ENCODE measurements around the gene GIGYF2. TPM values are rescaled to one million over a fixed set of nuclear protein-coding genes. Genes with fewer than 3 reads are reported as not detected.

GIGYF2 gene
- total RNA-seq, 2 donors from 2014 or later, result 61.3 to 106 TPM

DNA sequence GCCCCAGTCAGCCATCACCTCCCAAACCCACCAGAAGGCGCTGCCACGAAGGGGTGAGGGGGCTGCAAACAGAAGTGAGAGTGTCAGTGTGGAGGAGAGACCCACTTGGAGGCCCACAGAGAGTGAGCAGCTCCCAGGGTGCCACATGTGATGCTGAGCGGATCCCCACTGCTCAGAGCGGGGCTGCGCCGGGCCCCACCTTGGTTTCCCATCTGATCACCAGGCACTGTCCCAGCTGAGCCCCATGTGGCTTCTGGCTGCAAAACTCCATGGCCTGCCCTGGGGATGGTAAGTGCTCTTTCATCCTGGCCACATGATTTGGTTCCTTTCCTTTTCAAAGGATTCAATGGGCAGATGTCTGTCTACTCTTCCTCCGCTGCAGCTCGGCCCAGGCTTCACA, 196.7 kb downstream of the GIGYF2 start:
- intact Hi-C loops (cut with DNase I), result no loop called here
- DNase-seq (ENCODE audit: low spot score), result no peak
- 95% methylated on average over 8 of the region's 8 CpGs for WGBS

DNA sequence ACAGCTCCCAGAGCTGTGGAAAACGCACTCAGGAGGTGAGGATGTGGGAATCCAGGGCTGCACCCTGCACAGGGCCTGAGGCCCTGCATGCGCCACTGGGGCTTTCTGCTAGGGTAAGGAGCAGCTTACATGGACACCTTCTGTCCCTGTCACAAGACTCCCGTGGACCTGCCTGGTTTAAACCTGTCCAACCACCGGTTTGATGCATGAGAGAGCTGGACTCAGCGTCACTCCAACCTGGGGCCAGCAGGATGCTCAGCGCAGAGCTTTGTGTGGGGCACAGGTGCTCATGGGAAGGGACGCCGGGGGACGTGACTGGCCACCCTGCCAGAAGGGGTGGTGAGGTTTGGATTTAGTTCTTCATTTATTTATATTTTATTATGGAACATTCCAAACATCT, 197.1 kb downstream of the GIGYF2 start:
- WGBS, result 91% methylated on average over 9 of the region's 9 CpGs
- Histone ChIP-seq H3K4me1 (replicated peaks) (no peaks in the 10 kb centered on the region), H3K27ac (no peak overlapping the region), H3K9me3 (no peaks in the 10 kb centered on the region), H3K27me3 (replicated peaks; ENCODE audit: insufficient read depth) (no peaks in the 10 kb centered on the region), H3K36me3 (no peaks in the 10 kb centered on the region), H3K4me3 (no peak overlapping the region)
- intact Hi-C loops (cut with DNase I), result no loop called here
- TF ChIP-seq POLR2A (IDR thresholded peaks at IDR 0.05), result no peak
- TF ChIP-seq POLR2AphosphoS5 (IDR thresholded peaks at IDR 0.05), result no peak
- no peak for DNase-seq (ENCODE audit: low spot score)

More for the DNA sequence above, 196.7 kb downstream of the GIGYF2 start:
- TF ChIP-seq POLR2AphosphoS5 (IDR thresholded peaks at IDR 0.05), result no peak
- TF ChIP-seq POLR2A (IDR thresholded peaks at IDR 0.05), result no peak
- TF ChIP-seq, protein P1, sequence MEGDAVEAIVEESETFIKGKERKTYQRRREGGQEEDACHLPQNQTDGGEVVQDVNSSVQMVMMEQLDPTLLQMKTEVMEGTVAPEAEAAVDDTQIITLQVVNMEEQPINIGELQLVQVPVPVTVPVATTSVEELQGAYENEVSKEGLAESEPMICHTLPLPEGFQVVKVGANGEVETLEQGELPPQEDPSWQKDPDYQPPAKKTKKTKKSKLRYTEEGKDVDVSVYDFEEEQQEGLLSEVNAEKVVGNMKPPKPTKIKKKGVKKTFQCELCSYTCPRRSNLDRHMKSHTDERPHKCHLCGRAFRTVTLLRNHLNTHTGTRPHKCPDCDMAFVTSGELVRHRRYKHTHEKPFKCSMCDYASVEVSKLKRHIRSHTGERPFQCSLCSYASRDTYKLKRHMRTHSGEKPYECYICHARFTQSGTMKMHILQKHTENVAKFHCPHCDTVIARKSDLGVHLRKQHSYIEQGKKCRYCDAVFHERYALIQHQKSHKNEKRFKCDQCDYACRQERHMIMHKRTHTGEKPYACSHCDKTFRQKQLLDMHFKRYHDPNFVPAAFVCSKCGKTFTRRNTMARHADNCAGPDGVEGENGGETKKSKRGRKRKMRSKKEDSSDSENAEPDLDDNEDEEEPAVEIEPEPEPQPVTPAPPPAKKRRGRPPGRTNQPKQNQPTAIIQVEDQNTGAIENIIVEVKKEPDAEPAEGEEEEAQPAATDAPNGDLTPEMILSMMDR (IDR thresholded peaks at IDR 0.05), result no peak
- no peaks in the 10 kb centered on the region for H3K27me3 ChIP-seq (replicated peaks; ENCODE audit: insufficient read depth)
- no peak overlapping the region for H3K4me3 ChIP-seq
- H3K9me3 ChIP-seq, result no peaks in the 10 kb centered on the region
- no peaks in the 10 kb centered on the region for H3K4me1 ChIP-seq (replicated peaks)
- no peaks in the 10 kb centered on the region for H3K36me3 ChIP-seq
- no peak overlapping the region for H3K27ac ChIP-seq

DNA sequence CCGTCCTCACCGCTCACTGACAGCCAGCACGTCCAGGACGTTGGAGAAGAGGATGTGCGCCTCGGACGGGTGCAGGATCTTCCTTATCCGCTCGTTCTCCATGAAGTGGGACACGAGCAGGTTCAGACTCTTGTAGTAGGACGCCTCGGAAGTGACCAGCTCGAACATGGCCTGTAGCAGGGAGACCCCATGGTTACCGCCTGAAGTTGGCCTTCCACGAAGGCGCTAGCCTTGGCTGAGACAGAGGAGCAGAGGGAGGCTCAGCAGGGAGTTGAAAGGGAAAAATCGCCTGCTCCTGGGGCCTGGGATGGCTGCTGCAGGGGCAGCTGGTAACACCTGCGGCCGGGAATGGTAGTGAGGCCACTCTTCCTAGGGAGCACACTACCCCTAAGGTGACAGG, 197.6 kb downstream of the GIGYF2 start:
- TF ChIP-seq POLR2AphosphoS5 (IDR thresholded peaks at IDR 0.05) (no peak), POLR2A (IDR thresholded peaks at IDR 0.05) (no peak)
- TF ChIP-seq, protein P1 (IDR thresholded peaks at IDR 0.05), result no peak
- no peak overlapping the region for H3K4me3 ChIP-seq
- no peak overlapping the region for H3K27ac ChIP-seq
- no peaks in the 10 kb centered on the region for H3K4me1 ChIP-seq (replicated peaks)
- H3K9me3 ChIP-seq, result no peaks in the 10 kb centered on the region
- intact Hi-C loops (cut with DNase I), result no loop called here
- WGBS, result 92% methylated on average over 19 of the region's 19 CpGs
- H3K27me3 ChIP-seq (replicated peaks; ENCODE audit: insufficient read depth), result no peaks in the 10 kb centered on the region
- DNase-seq (ENCODE audit: low spot score), result no peak
- no peaks in the 10 kb centered on the region for H3K36me3 ChIP-seq

DNA sequence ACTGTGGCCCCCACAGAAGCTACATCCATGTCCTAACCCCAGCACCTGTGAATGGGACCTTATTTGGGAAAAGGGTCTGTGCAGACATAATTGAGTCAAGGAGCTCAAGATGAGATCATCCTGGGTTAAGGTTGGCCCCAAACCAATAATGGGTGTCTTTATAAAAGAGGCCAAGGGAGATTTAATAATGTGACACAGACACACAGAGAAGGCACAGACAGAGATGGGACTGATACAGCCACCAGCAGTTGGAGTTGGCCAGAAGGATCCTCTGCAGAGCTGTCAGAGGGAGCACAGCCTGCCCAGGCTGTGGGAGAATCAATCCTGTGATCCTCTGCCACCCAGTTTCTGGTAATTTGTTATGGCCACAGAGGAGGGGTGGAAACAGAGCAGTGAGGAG, 199.0 kb downstream of the GIGYF2 start:
- no peaks in the 10 kb centered on the region for H3K4me1 ChIP-seq (replicated peaks)
- no peaks in the 10 kb centered on the region for H3K36me3 ChIP-seq
- H3K27me3 ChIP-seq (replicated peaks; ENCODE audit: insufficient read depth), result no peaks in the 10 kb centered on the region
- H3K27ac ChIP-seq, result no peak overlapping the region
- DNase-seq (ENCODE audit: low spot score), result no peak
- H3K4me3 ChIP-seq, result no peak overlapping the region
- no peaks in the 10 kb centered on the region for H3K9me3 ChIP-seq
- intact Hi-C loops (cut with DNase I), result no loop called here
- TF ChIP-seq POLR2AphosphoS5 (IDR thresholded peaks at IDR 0.05) (no peak), POLR2A (IDR thresholded peaks at IDR 0.05) (no peak)
- TF ChIP-seq, protein P1 (IDR thresholded peaks at IDR 0.05), result no peak

DNA sequence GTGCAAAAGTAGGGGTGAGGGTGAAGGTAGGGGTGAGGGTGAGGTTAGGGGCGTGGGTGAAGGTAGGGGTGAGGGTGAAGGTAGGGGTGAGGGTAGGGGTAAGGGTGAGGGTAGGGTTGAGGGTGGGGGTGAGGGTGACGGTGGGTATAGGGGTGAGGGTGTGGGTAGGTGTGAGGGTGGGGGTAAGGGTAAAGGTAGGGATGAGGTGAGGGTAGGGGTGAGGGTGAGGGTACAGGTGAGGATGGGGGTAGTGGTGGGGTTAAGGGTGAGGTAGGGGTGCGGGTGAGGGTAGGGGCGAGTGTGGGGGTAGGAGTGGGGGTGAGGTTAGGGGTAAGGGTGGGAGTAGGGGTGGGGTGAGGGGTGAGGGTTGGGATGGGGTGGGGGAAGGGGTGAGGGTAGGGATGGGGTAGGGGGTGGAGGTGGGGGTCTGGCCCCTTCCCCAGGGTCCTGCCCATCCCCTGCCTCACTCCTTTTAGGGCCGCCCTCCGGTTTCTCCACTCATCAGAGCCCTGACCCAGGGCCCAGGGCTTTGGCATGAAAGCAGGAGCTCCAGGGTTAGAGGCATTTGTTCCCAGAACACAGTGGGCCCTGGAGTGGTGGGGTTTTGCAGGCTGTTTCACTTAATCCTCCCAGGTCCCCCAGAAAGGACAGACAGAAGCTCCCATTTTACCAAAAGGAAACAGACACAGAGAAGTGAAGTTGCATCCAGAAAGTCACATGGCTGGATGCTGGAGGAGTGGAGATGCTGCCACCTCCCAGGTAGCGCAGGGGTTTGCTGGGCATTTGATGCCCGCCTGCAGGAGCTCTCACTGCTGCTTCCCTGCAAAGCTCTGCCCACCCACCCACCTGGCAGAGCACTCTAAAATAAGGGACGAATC, 199.8 kb downstream of the GIGYF2 start:
- intact Hi-C loops (cut with DNase I), result no loop called here
- H3K4me1 ChIP-seq (replicated peaks), result no peaks in the 10 kb centered on the region
- no peaks in the 10 kb centered on the region for H3K9me3 ChIP-seq
- DNase-seq (ENCODE audit: low spot score), result no peak
- TF ChIP-seq POLR2A (IDR thresholded peaks at IDR 0.05) (no peak), POLR2AphosphoS5 (IDR thresholded peaks at IDR 0.05) (no peak)
- TF ChIP-seq, protein P1 (IDR thresholded peaks at IDR 0.05), result no peak
- H3K36me3 ChIP-seq, result no peaks in the 10 kb centered on the region
- 94% methylated on average over 9 of the region's 9 CpGs for WGBS
- H3K27ac ChIP-seq, result no peak overlapping the region
- H3K27me3 ChIP-seq (replicated peaks; ENCODE audit: insufficient read depth), result no peaks in the 10 kb centered on the region
- no peak overlapping the region for H3K4me3 ChIP-seq

All from prostate gland (tissue), 2 donors.